OCI-LY3 (cell line): ENCODE data around the gene SNPH.

ENCODE experiments used
- CTCF ChIP-seq: fragments of 200-600, 300-600 bp; sonication (generic); IDR thresholded peaks from 2 replicates; pipeline ENCODE4 v1.5.1; 2014; ENCODE audit warnings: antibody characterized with exemption, low read length, low read depth
- EZH2phosphoT487 ChIP-seq: fragments of 200-600 bp; shearing (Covaris generic); IDR thresholded peaks from 2 replicates; pipeline ENCODE4 v1.6.1; 2018; ENCODE audit warnings: antibody characterized with exemption, mixed run types, low read depth

GRCh38 chr20:1328680-1329330 is 62.7 kb downstream of the SNPH start, which contains the start of gene SDCBP2:
- TF ChIP-seq CTCF = no peak
- no peak for TF ChIP-seq EZH2phosphoT487
